ENCODE results near the gene LDLRAD3. TPM values are rescaled to one million over a fixed set of nuclear protein-coding genes. Genes with fewer than 3 reads are reported as not detected.
A peak's percentile ranks its signal among the peaks of the same experiment; 100 is the strongest.

The LDLRAD3 gene
- total RNA-seq, 2 donors from 2014 or later, result 0.19 to 0.45 TPM

DNA sequence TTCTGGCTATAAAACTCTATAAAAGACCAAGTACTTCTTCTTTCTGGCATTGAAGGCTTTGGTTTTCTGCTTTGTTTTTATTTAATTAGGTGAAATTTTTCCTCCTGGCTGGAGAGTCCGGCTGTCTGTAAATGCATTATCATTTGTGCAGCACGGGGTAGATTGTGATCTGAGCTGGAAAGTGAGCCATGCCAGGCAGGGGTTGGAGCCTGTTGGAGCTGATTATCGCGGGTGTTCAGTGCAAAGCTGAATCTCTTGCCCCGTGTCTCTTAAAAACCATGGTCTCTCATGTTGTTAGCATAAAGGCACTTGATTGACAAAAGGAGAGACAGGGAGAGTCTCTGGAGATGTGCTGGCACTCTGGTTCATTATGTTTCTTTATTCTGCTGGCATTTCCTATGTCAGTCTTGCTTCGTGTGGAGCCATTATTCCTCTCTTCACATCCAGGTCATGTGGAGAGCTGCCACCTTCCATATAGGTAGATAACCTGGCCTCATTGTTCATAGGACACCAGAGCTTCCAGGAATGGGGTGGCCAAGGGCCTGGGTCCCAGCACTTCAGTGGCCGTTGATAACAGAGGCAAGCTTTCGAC is 75.2 kb downstream of the LDLRAD3 start:
- H3K27me3 Mint-ChIP-seq, result peaks cover 37% of the 10 kb centered on the region
- ATAC-seq (replicated peaks), result no peak
- no peak overlapping the region for H3K27ac Mint-ChIP-seq
- H3K4me3 Mint-ChIP-seq, result no peak overlapping the region
- H3K9me3 Mint-ChIP-seq, result no peaks in the 10 kb centered on the region
- no peaks in the 10 kb centered on the region for H3K36me3 Mint-ChIP-seq (ENCODE audit: low read depth)
- no peaks in the 10 kb centered on the region for H3K4me1 Mint-ChIP-seq

DNA sequence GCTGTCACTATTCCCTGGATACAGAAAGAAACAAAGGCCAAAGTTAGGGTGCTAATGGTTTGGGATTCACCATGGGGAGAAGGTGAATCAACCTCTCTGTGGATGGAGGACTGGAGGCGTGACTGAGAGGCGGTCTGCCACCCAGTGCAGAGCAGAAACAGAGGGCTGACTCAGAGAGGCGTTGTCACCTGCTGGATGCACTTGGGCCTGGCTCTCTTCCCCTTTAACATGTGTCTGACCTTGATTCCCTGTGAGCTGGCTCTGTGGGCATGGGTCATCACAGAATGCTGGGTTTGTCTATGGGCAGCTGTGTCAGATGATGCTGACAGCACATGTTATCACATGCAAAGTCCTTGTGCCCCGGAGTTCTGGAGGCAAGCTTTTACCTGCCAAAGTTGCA is 75.9 kb downstream of the LDLRAD3 start:
- no peaks in the 10 kb centered on the region for H3K36me3 Mint-ChIP-seq (ENCODE audit: low read depth)
- no peak overlapping the region for H3K4me3 Mint-ChIP-seq
- no peaks in the 10 kb centered on the region for H3K4me1 Mint-ChIP-seq
- H3K27ac Mint-ChIP-seq, result no peak overlapping the region
- peaks cover 33% of the 10 kb centered on the region for H3K27me3 Mint-ChIP-seq
- ATAC-seq (replicated peaks), result no peak
- H3K9me3 Mint-ChIP-seq, result no peaks in the 10 kb centered on the region

GRCh38 chr11:36022882-36023281 is 79.0 kb downstream of the LDLRAD3 start:
- no peaks in the 10 kb centered on the region for H3K9me3 Mint-ChIP-seq
- no peak for ATAC-seq (replicated peaks)
- no peaks in the 10 kb centered on the region for H3K36me3 Mint-ChIP-seq (ENCODE audit: low read depth)
- no peak overlapping the region for H3K27ac Mint-ChIP-seq
- no peak overlapping the region for H3K4me3 Mint-ChIP-seq
- no peaks in the 10 kb centered on the region for H3K4me1 Mint-ChIP-seq
- peaks cover 29% of the 10 kb centered on the region for H3K27me3 Mint-ChIP-seq

DNA sequence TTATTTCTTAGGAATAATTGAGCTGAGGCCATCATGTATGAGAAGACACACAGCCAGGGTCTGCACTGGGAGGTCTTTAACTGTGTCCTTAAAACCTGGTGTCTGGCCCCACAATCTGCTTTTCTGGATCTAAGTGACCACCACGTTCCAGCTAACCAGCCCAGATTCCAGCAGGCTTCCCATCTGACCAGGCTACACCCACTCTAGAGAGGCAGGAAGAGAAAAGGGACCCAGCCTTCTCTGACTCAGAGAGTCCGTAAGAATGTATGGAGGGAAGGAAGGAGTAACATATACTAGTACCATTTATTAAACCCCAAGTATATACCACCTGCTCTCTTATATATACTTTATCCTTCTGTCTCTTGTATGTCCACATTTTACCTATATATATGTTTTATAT is 80.1 kb downstream of the LDLRAD3 start:
- no peaks in the 10 kb centered on the region for H3K36me3 Mint-ChIP-seq (ENCODE audit: low read depth)
- no peaks in the 10 kb centered on the region for H3K9me3 Mint-ChIP-seq
- ATAC-seq (replicated peaks), result peak; percentile 6
- H3K4me3 Mint-ChIP-seq, result no peak overlapping the region
- H3K4me1 Mint-ChIP-seq, result no peaks in the 10 kb centered on the region
- peaks cover 23% of the 10 kb centered on the region for H3K27me3 Mint-ChIP-seq
- no peak overlapping the region for H3K27ac Mint-ChIP-seq

DNA sequence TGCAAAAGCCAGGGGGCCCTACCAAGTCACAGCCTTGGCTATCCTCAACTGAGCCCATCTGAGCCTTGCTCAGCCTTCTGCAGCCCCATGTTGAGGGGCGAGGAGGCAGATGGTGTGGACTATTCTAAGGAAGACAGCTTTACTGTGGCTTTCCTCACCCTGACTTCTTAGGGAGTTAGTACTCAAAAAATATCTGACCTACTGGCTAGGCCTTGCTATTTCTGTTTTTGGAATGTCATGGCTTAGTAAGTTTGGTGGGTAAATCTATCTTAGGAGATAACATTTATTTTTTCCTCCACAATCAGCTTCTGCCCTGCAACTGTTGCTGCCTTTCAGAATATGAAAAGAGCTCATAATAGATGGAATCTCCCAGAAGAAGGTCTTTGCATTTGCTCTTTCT is 80.9 kb downstream of the LDLRAD3 start:
- H3K9me3 Mint-ChIP-seq, result no peaks in the 10 kb centered on the region
- peaks cover 20% of the 10 kb centered on the region for H3K27me3 Mint-ChIP-seq
- H3K36me3 Mint-ChIP-seq (ENCODE audit: low read depth), result no peaks in the 10 kb centered on the region
- H3K27ac Mint-ChIP-seq, result no peak overlapping the region
- no peaks in the 10 kb centered on the region for H3K4me1 Mint-ChIP-seq
- H3K4me3 Mint-ChIP-seq, result no peak overlapping the region
- no peak for ATAC-seq (replicated peaks)

DNA sequence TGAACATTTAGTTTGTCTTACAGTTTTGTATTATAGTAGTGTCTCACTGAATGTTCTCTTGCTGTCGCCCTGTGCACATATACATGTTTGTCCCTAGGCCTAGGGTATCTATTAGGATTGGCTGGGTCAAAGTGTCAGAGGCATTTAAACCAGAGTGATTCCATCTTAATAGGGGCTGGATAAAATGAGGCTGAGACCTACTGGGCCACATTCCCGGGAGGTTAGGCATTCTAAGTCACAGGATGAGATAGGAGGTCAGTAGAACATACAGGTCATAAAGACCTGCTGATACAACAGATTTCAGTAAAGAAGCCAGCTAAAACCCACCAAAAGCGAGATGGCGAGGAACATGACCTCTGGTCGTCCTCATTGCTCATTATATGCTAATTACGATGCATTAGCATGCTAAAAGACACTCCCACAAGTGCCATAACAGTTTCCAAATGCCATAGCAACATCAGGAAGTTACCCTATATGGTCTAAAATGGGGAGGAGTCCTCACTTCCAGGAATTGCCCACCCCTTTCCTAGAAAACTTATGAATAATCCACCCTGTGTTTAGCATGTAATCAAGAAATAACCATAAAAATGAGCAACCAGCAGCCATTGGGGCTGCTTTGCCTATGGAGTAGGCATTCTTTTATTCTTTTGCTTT is 82.6 kb downstream of the LDLRAD3 start:
- Mint-ChIP-seq H3K4me1 (no peaks in the 10 kb centered on the region), H3K27ac (no peak overlapping the region), H3K4me3 (no peak overlapping the region), H3K27me3 (peaks cover 8% of the 10 kb centered on the region), H3K9me3 (no peaks in the 10 kb centered on the region), H3K36me3 (ENCODE audit: low read depth) (no peaks in the 10 kb centered on the region)
- ATAC-seq (replicated peaks), result no peak

DNA sequence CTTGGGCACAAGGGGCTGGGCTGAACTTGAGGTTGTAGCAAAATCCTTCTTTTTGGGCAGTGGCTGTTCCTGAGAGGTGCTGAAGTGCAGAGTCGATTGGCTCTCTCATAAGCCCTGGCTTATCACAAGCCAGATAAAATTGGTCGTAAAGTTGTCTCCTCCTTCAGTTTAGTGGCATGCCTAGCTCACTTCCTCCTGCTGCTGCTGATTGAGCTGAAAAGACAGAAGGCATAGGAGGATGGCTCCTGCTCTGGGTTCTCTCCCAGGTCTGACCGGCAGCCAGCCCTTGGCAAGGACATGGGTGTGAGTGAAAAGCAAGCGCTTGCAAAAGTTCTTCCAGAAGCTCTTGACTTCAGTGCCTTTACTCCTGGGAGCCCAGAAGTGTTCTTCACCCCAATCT is 83.9 kb downstream of the LDLRAD3 start:
- Mint-ChIP-seq H3K36me3 (ENCODE audit: low read depth) (no peaks in the 10 kb centered on the region), H3K27ac (no peak overlapping the region), H3K27me3 (peaks cover 8% of the 10 kb centered on the region), H3K4me3 (no peak overlapping the region), H3K9me3 (no peaks in the 10 kb centered on the region), H3K4me1 (no peaks in the 10 kb centered on the region)
- no peak for ATAC-seq (replicated peaks)

GRCh38 chr11:36029616-36030015 is 85.8 kb downstream of the LDLRAD3 start:
- H3K27ac Mint-ChIP-seq, result no peak overlapping the region
- no peak for ATAC-seq (replicated peaks)
- H3K4me1 Mint-ChIP-seq, result no peaks in the 10 kb centered on the region
- H3K27me3 Mint-ChIP-seq, result peaks cover 4% of the 10 kb centered on the region
- no peak overlapping the region for H3K4me3 Mint-ChIP-seq
- no peaks in the 10 kb centered on the region for H3K9me3 Mint-ChIP-seq
- H3K36me3 Mint-ChIP-seq (ENCODE audit: low read depth), result no peaks in the 10 kb centered on the region

DNA sequence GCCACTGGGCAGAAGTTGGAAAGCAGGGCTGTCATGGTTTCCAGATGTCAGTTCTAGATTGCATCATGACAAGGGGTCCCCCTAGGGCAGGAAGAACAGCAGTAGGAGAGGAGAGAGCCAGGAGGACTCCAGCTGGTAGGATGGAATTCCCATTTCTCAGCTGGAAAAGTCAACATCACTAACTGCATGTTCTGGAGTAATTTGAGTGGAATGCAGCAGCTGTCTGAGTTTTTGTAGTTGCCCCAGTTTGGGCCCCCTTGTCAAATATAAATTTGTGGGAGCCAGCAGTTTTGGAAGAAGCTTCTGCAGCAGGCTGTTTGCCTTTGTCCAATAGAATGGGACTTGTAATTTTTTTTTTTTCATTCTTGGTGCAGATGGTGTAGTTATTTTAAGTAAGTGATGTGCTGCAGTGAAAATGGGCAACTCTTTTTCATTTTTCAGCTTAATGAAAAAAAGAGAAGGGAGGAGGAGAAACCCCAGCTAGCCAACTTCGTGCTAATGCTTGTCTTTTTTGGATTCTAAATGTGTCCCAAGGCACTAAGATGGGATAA is 86.9 kb downstream of the LDLRAD3 start:
- no peak overlapping the region for H3K4me3 Mint-ChIP-seq
- H3K9me3 Mint-ChIP-seq, result no peaks in the 10 kb centered on the region
- no peaks in the 10 kb centered on the region for H3K4me1 Mint-ChIP-seq
- no peak overlapping the region for H3K27ac Mint-ChIP-seq
- H3K36me3 Mint-ChIP-seq (ENCODE audit: low read depth), result no peaks in the 10 kb centered on the region
- no peak for ATAC-seq (replicated peaks)
- peaks cover 4% of the 10 kb centered on the region for H3K27me3 Mint-ChIP-seq

DNA sequence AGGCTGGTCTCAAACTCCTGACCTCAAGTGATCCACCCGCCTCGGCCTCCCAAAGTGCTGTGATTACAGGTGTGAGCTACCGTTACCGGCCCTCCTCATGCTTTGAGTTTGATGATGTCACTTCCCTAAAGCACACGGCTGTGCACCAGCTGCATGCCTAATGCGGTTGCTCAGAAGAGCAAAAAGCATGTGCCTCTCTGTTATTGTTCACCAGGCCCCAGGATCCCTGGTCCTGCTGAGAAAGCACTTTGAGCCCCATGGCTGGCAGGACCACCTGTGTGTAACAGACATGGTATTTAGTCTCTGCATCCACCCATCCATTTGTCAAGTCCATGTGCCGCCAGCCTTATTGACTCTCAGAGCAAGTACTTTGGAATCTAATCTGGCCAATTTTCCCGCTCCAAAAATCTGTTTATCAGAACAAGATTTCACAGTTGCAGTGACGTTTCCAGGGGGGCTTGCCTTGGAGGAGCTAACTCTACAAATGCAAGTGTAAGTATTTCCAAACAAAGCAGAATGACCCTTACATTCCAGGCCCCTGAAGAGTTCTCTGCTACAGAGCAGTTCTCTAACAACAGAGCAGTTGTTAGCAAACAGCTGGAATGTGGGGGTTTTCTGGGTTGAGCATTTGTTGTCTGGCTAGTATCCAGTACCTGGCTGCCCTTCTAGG is 89.4 kb downstream of the LDLRAD3 start:
- Mint-ChIP-seq H3K4me3 (no peak overlapping the region), H3K4me1 (no peaks in the 10 kb centered on the region), H3K36me3 (ENCODE audit: low read depth) (no peaks in the 10 kb centered on the region), H3K27me3 (no peaks in the 10 kb centered on the region), H3K9me3 (no peaks in the 10 kb centered on the region), H3K27ac (no peak overlapping the region)
- ATAC-seq (replicated peaks), result no peak

DNA sequence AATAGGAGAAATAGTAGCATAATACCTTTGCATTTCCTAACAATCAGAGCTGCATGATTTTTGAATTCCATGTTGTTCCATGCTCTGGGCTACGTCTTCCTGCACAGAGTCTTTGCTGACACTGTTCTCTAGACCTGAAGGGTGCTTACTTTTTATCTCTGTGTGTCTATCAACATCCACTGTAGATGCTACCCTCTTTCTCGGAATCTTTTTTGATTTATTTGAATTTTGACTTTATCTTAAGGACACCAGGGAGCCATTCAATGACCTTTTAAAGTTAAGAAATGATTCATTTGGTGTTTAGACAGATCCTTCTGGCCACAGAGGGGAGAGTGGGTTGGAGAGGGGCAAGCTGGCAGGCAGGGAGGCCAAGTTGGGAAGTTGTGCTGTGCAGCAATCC is 90.1 kb downstream of the LDLRAD3 start:
- H3K36me3 Mint-ChIP-seq (ENCODE audit: low read depth), result no peaks in the 10 kb centered on the region
- H3K27me3 Mint-ChIP-seq, result no peaks in the 10 kb centered on the region
- no peak for ATAC-seq (replicated peaks)
- no peak overlapping the region for H3K27ac Mint-ChIP-seq
- no peak overlapping the region for H3K4me3 Mint-ChIP-seq
- no peaks in the 10 kb centered on the region for H3K4me1 Mint-ChIP-seq
- no peaks in the 10 kb centered on the region for H3K9me3 Mint-ChIP-seq

- ATAC-seq (replicated peaks), result no peak
Observed at GRCh38 chr11:36034551-36035331, 90.9 kb downstream of the LDLRAD3 start.

GRCh38 chr11:36035454-36035853 is 91.6 kb downstream of the LDLRAD3 start:
- Mint-ChIP-seq H3K27me3 (peaks cover 6% of the 10 kb centered on the region), H3K27ac (no peak overlapping the region), H3K4me1 (no peaks in the 10 kb centered on the region), H3K4me3 (no peak overlapping the region), H3K36me3 (ENCODE audit: low read depth) (no peaks in the 10 kb centered on the region), H3K9me3 (no peaks in the 10 kb centered on the region)
- no peak for ATAC-seq (replicated peaks)

More at GRCh38 chr11:36034551-36035331, 90.9 kb downstream of the LDLRAD3 start:
- Mint-ChIP-seq H3K4me3 (no peak overlapping the region), H3K27me3 (peaks cover 1% of the 10 kb centered on the region), H3K27ac (no peak overlapping the region), H3K9me3 (no peaks in the 10 kb centered on the region), H3K4me1 (no peaks in the 10 kb centered on the region), H3K36me3 (ENCODE audit: low read depth) (no peaks in the 10 kb centered on the region)

- Mint-ChIP-seq H3K9me3 (no peaks in the 10 kb centered on the region), H3K27me3 (peaks cover 6% of the 10 kb centered on the region), H3K27ac (no peak overlapping the region), H3K36me3 (ENCODE audit: low read depth) (no peaks in the 10 kb centered on the region), H3K4me3 (no peak overlapping the region), H3K4me1 (no peaks in the 10 kb centered on the region)
- ATAC-seq (replicated peaks), result no peak
Observed at GRCh38 chr11:36035999-36036398, 92.1 kb downstream of the LDLRAD3 start.

Data from activated T-helper 17 cell treated with anti-CD3 and anti-CD28 coated beads, Interleukin-2, amount 50 U/mL, for 72 hours (primary cell).